Measurements from ENCODE around the gene NECAP2. TPM values are rescaled to one million over a fixed set of nuclear protein-coding genes. Genes with fewer than 3 reads are reported as not detected.

NECAP2 gene
- total RNA-seq, 1 donor from 2014 or later, result 44.7 TPM

DNA sequence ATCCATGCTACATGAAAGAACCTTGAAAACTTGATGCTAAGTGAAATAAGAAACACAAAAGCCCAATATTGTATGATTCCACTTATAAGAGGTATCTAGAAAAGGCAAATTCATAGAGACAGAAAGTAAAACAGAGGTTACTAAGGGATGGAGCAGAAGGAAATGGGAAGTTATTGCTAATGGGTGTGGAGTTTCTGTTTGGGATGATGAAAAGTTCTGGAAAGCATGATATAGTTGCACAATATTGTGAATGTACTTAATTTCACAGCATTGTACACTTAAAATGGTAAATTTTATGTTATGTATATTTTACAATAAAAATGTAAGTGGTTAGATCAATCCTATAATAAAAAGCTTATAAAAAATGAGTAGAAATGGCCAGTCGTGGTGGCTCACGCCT lies 1.6 kb upstream of the NECAP2 start:
- Mint-ChIP-seq H3K4me3 (peak overlapping the region; percentile 54), H3K9me3 (no peaks in the 10 kb centered on the region), H3K4me1 (peaks cover 17% of the 10 kb centered on the region), H3K36me3 (ENCODE audit: low read depth) (no peaks in the 10 kb centered on the region), H3K27ac (ENCODE audit: unreplicated experiment) (no peak overlapping the region), H3K27me3 (ENCODE audit: low read depth) (no peaks in the 10 kb centered on the region)
- TF ChIP-seq CTCF (conservative IDR thresholded peaks at IDR 0.05), result no peak
- no peak for DNase-seq (ENCODE audit: low read depth, low spot score)

- no peak for TF ChIP-seq CTCF (conservative IDR thresholded peaks at IDR 0.05)
- Mint-ChIP-seq H3K27ac (ENCODE audit: unreplicated experiment) (peak overlapping the region; percentile 80), H3K4me3 (peak overlapping the region; percentile 96), H3K4me1 (peaks cover 17% of the 10 kb centered on the region), H3K36me3 (ENCODE audit: low read depth) (no peaks in the 10 kb centered on the region), H3K27me3 (ENCODE audit: low read depth) (no peaks in the 10 kb centered on the region), H3K9me3 (no peaks in the 10 kb centered on the region)
- DNase-seq (ENCODE audit: low read depth, low spot score), result no peak
Observed at GRCh38 chr1:16440131-16440469, 424 bp upstream of the NECAP2 start.

DNA sequence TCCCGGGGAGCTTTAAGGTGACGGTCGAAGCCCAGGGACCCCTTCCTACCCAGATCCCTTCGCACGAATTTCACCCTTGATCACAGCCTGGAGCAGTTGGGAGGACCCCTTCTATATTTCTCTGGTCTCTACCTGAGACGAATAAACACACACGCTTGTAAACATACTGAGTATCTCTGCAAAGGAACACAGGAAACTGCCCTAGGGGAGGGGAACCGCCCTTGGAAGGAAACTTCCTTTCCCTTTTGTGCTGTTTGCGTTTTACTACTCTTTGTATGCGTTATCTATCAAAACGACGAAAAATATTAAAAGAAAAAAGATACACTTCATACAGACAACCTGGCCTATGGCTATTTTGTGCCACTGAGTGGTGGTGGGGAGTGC lies 750 bp downstream of the NECAP2 start:
- no peaks in the 10 kb centered on the region for H3K27me3 Mint-ChIP-seq (ENCODE audit: low read depth)
- H3K36me3 Mint-ChIP-seq (ENCODE audit: low read depth), result no peaks in the 10 kb centered on the region
- no peaks in the 10 kb centered on the region for H3K9me3 Mint-ChIP-seq
- H3K4me3 Mint-ChIP-seq, result peak overlapping the region; percentile 96
- no peak for DNase-seq (ENCODE audit: low read depth, low spot score)
- no peak for TF ChIP-seq CTCF (conservative IDR thresholded peaks at IDR 0.05)
- H3K27ac Mint-ChIP-seq (ENCODE audit: unreplicated experiment), result peak overlapping the region; percentile 35
- H3K4me1 Mint-ChIP-seq, result peaks cover 17% of the 10 kb centered on the region

GRCh38 chr1:16442265-16442664 lies 1.7 kb downstream of the NECAP2 start:
- H3K4me1 Mint-ChIP-seq, result peaks cover 17% of the 10 kb centered on the region
- H3K36me3 Mint-ChIP-seq (ENCODE audit: low read depth), result no peaks in the 10 kb centered on the region
- peak overlapping the region; percentile 96 for H3K4me3 Mint-ChIP-seq
- TF ChIP-seq CTCF (conservative IDR thresholded peaks at IDR 0.05), result no peak
- H3K9me3 Mint-ChIP-seq, result no peaks in the 10 kb centered on the region
- no peak for DNase-seq (ENCODE audit: low read depth, low spot score)
- H3K27me3 Mint-ChIP-seq (ENCODE audit: low read depth), result no peaks in the 10 kb centered on the region
- no peak overlapping the region for H3K27ac Mint-ChIP-seq (ENCODE audit: unreplicated experiment)

DNA sequence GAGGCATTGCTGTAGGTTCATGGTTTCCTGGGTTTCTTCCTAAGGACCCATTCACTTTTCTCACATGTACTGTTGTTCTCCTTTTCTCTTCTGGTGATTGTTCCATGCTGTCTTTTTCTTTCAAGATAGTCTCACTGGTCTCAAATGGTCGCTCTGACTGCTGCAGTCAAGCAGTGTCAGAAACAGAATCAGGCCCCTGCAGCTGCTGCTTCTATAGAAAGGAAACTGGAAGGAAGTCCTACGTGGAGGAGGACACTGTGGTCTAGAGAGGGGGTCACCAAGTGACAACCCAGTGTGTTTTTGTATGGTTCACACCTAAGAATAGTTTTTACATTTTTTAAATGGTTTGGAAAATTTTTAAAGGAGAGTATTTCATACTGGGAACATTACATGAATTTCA lies 2.4 kb downstream of the NECAP2 start:
- Mint-ChIP-seq H3K27ac (ENCODE audit: unreplicated experiment) (no peak overlapping the region), H3K4me3 (peak overlapping the region; percentile 96), H3K9me3 (no peaks in the 10 kb centered on the region), H3K27me3 (ENCODE audit: low read depth) (no peaks in the 10 kb centered on the region), H3K36me3 (ENCODE audit: low read depth) (no peaks in the 10 kb centered on the region), H3K4me1 (peaks cover 17% of the 10 kb centered on the region)
- DNase-seq (ENCODE audit: low read depth, low spot score), result no peak
- TF ChIP-seq CTCF (conservative IDR thresholded peaks at IDR 0.05), result no peak

Measured in neural crest cell (in vitro differentiated cells).